ENCODE data around the gene GINS2.

DNA sequence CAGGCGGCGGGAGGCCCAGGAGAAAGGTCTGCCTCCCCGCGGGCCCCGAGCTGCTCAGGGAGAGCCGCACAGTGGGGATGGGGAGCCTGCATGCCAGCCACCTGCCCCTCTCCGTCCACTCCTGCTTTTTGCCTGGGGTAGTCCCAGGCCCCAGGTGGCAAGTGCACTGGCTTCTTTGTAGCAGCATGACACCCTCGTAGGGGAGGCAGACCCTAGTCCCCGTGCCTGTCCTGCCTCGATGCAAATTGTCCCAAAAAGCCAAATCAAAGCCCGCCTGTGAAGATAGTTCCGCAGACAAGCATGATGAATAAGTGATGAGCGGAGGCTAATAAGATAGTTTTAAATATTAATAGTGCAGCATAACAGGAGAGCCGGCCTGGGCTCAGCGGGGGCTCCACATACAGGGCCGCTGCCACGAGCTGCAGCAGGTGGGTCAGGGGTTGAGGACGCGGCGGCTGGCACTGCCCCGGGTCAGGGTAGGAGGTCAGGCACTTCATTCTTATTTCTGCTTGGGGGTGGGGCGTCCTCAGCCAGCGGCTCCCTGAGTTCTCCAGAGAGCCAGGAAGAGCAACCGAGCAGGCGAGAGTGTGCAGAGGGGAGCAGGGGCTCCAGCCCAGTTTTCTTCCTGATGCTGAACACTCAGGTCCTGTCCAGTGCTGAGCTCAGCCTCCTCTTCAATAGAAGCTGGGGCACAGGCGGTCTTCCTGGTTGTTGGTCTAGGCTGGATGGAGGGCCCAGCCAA lies 26.8 kb downstream of the GINS2 start:
- no peak for TF ChIP-seq CTCF (IDR thresholded peaks at IDR 0.05)
- TF ChIP-seq POLR2AphosphoS5 (IDR thresholded peaks at IDR 0.05; ENCODE audit: low read depth, low read length), result no peak
